Purkinje cell (primary cell): ENCODE data around the gene ZNF428. TPM values are rescaled to one million over a fixed set of nuclear protein-coding genes. Genes with fewer than 3 reads are reported as not detected.

Source experiments
- polyA plus RNA-seq: library from polyadenylated mRNA; unstranded; fragments of >200 nt; fragmentation: Nextera tagmentation; gene quantifications from 2 replicates; pipeline ENCODE4 v1.2.1, GENCODE V29; 2014

Gene ZNF428
- 2.1 and 4.3 TPM in 2 replicates for polyA plus RNA-seq

GRCh38 chr19:43619262-43620060, at the start of gene ZNF428:
ZNF428 (minus strand) TSS chr19:43619629; CDS start chr19:43614304, 5,325 bp downstream.

GRCh38 chr19:43639519-43640423, 20.3 kb upstream of the ZNF428 start, which contains the start of gene CADM4:
CADM4 (minus strand) TSS chr19:43639850; CDS start chr19:43639790, 60 bp downstream.

GRCh38 chr19:43611788-43612187, 7.6 kb downstream of the ZNF428 start, which contains the start of gene SRRM5:
SRRM5 (plus strand) TSS chr19:43612088; CDS start chr19:43612122, 34 bp downstream.

GRCh38 chr19:43595999-43596841, 23.2 kb downstream of the ZNF428 start, which contains the start of the genes IRGQ and ZNF576:
IRGQ (minus strand) TSS chr19:43596134; CDS start chr19:43595338, 796 bp downstream.
ZNF576 (plus strand) TSS chr19:43596595; CDS start chr19:43597109, 514 bp downstream.

GRCh38 chr19:43575156-43575950, 44.1 kb downstream of the ZNF428 start, which contains the start of the genes PINLYP and XRCC1:
PINLYP (plus strand) TSS chr19:43575801; CDS start chr19:43577192, 1,391 bp downstream.
XRCC1 (minus strand) TSS chr19:43575527; CDS start chr19:43575458, 69 bp downstream.

Other genes starting within 250 kb of the ZNF428 start
- gene TEX101, start 204.7 kb downstream of the ZNF428 start, polyA plus RNA-seq: not detected in 2 replicates
- not detected in 2 replicates for gene LYPD3, start 154.0 kb downstream of the ZNF428 start, polyA plus RNA-seq
- not detected in 2 replicates for gene PHLDB3, start 114.9 kb downstream of the ZNF428 start, polyA plus RNA-seq
- 21.0 and 26.9 TPM in 2 replicates for gene ETHE1, start 92.4 kb downstream of the ZNF428 start, polyA plus RNA-seq
- 1.5 and 2.5 TPM in 2 replicates for gene ZNF575, start 86.4 kb downstream of the ZNF428 start, polyA plus RNA-seq
- gene XRCC1, start 44.1 kb downstream of the ZNF428 start, polyA plus RNA-seq: 6.7 and 7.5 TPM in 2 replicates
- gene PINLYP, start 43.8 kb downstream of the ZNF428 start, polyA plus RNA-seq: 2.3 and 17.2 TPM in 2 replicates
- 11.0 and 21.0 TPM in 2 replicates for gene IRGQ, start 23.5 kb downstream of the ZNF428 start, polyA plus RNA-seq
- gene ZNF576, start 23.0 kb downstream of the ZNF428 start, polyA plus RNA-seq: 7.6 and 9.6 TPM in 2 replicates
- not detected in 2 replicates for gene SRRM5, start 7.5 kb downstream of the ZNF428 start, polyA plus RNA-seq
- 4.4 and 12.0 TPM in 2 replicates for gene CADM4, start 20.2 kb upstream of the ZNF428 start, polyA plus RNA-seq
- gene PLAUR, start 50.5 kb upstream of the ZNF428 start, polyA plus RNA-seq: 11.1 and 12.1 TPM in 2 replicates
- gene IRGC, start 96.4 kb upstream of the ZNF428 start, polyA plus RNA-seq: not detected in 2 replicates
- gene SMG9, start 135.3 kb upstream of the ZNF428 start, polyA plus RNA-seq: 14.6 and 17.4 TPM in 2 replicates
- gene KCNN4, start 161.3 kb upstream of the ZNF428 start, polyA plus RNA-seq: 4.1 TPM in 1 of 2 replicates, not detected in the other
- gene LYPD5, start 182.8 kb upstream of the ZNF428 start, polyA plus RNA-seq: 8.0 and 10.0 TPM in 2 replicates
- 9.2 and 20.3 TPM in 2 replicates for gene ZNF283, start 207.7 kb upstream of the ZNF428 start, polyA plus RNA-seq